Measurements from ENCODE around the gene ITIH4. TPM values are rescaled to one million over a fixed set of nuclear protein-coding genes. Genes with fewer than 3 reads are reported as not detected.
"Not testable (repeated sequence)": the region's sequence is repeated elsewhere in the genome, so short reads cannot be mapped to it uniquely, and the experiment has no call there.

The ITIH4 gene
- total RNA-seq, 2 donors from 2014 or later, result 50.6 to 51.4 TPM

DNA sequence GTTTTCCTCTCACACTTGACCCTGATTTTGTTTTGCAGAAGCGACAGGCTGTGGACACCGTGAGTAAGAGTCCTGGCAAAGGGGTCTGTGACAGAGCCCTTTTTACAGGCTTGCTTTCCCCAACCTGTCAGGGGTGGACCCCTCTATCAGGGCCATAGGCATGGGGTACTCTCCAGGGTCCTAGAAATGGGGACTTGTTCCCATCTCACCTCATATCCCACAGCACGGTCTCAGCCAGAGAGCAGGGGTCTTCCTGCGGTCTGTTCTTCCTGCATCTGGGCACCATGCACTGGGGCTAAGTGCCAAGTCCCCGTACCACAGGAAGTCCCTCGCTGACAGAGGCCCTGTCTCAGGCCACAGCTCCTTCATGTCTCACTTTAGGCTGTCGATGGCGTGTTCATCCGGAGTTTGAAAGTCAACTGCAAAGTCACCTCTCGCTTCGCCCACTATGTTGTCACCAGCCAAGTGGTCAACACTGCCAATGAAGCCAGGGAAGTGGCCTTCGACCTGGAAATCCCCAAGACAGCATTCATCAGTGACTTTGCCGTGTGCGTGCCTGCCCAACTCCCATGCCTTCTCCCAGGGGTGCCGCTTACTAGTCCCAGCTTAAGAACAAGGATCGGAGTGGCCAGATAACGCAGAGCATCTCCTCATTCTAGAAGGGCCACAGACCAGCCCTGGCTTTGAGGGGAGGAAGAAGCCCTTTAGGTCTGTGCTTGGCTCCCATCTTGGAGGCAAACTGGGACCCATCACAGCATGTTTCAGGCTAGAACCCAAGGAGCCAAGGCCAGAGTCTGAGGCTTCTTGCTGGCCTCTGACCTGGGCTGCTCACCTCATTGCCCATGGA lies 52.3 kb downstream of the ITIH4 start:
- Histone ChIP-seq H3K27me3 (replicated peaks; ENCODE audit: insufficient read depth) (no peaks in the 10 kb centered on the region), H3K9me3 (no peaks in the 10 kb centered on the region), H3K36me3 (no peaks in the 10 kb centered on the region), H3K4me1 (ENCODE audit: control insufficient read depth in 1 of 2, low read depth in 2 of 2) (no peaks in the 10 kb centered on the region), H3K4me3 (no peak overlapping the region), H3K27ac (no peak overlapping the region)
- TF ChIP-seq, protein P1, sequence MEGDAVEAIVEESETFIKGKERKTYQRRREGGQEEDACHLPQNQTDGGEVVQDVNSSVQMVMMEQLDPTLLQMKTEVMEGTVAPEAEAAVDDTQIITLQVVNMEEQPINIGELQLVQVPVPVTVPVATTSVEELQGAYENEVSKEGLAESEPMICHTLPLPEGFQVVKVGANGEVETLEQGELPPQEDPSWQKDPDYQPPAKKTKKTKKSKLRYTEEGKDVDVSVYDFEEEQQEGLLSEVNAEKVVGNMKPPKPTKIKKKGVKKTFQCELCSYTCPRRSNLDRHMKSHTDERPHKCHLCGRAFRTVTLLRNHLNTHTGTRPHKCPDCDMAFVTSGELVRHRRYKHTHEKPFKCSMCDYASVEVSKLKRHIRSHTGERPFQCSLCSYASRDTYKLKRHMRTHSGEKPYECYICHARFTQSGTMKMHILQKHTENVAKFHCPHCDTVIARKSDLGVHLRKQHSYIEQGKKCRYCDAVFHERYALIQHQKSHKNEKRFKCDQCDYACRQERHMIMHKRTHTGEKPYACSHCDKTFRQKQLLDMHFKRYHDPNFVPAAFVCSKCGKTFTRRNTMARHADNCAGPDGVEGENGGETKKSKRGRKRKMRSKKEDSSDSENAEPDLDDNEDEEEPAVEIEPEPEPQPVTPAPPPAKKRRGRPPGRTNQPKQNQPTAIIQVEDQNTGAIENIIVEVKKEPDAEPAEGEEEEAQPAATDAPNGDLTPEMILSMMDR (IDR thresholded peaks at IDR 0.05), result no peak
- ATAC-seq (ENCODE audit: insufficient number of reproducible peaks, low FRiP score, low read depth) (no peak), DNase-seq (ENCODE audit: low spot score) (peak; percentile 0)

- H3K9me3 ChIP-seq, result no peaks in the 10 kb centered on the region
- no peak within 1 kb of the TSS for H3K4me3 ChIP-seq
- TF ChIP-seq, protein P1 (IDR thresholded peaks at IDR 0.05), result no peak
- ATAC-seq (ENCODE audit: insufficient number of reproducible peaks, low FRiP score, low read depth) (no peak), DNase-seq (ENCODE audit: low spot score) (no peak)
- no peaks in the 10 kb centered on the region for H3K36me3 ChIP-seq
- no peaks in the 10 kb centered on the region for H3K27me3 ChIP-seq (replicated peaks; ENCODE audit: insufficient read depth)
- no peak within 1 kb of the TSS for H3K27ac ChIP-seq
- no peaks in the 10 kb centered on the region for H3K4me1 ChIP-seq (ENCODE audit: control insufficient read depth in 1 of 2, low read depth in 2 of 2)
Measured at GRCh38 chr3:52777127-52777958, 53.1 kb downstream of the ITIH4 start, which contains the start of gene ITIH1. Gene ITIH1 (plus strand): TSS chr3:52777599. CDS start chr3:52777616, 17 bp downstream.

GRCh38 chr3:52776486-52776885 lies 54.0 kb downstream of the ITIH4 start:
- not testable (repeated sequence) for H3K4me1 ChIP-seq (ENCODE audit: control insufficient read depth in 1 of 2, low read depth in 2 of 2); H3K27ac ChIP-seq; ATAC-seq (ENCODE audit: insufficient number of reproducible peaks, low FRiP score, low read depth); H3K9me3 ChIP-seq; H3K36me3 ChIP-seq; H3K4me3 ChIP-seq; H3K27me3 ChIP-seq (replicated peaks; ENCODE audit: insufficient read depth); DNase-seq (ENCODE audit: low spot score)

GRCh38 chr3:52775877-52776276 lies 54.6 kb downstream of the ITIH4 start:
- DNase-seq (ENCODE audit: low spot score) (no peak), ATAC-seq (ENCODE audit: insufficient number of reproducible peaks, low FRiP score, low read depth) (no peak)
- Histone ChIP-seq H3K9me3 (no peaks in the 10 kb centered on the region), H3K27me3 (replicated peaks; ENCODE audit: insufficient read depth) (no peaks in the 10 kb centered on the region), H3K36me3 (no peaks in the 10 kb centered on the region), H3K27ac (no peak overlapping the region), H3K4me3 (no peak overlapping the region), H3K4me1 (ENCODE audit: control insufficient read depth in 1 of 2, low read depth in 2 of 2) (peaks cover 0 to 6% of the 10 kb centered on the region in 2 donors)
- TF ChIP-seq, protein P1 (IDR thresholded peaks at IDR 0.05), result no peak

- no peak for DNase-seq (ENCODE audit: low spot score)
- Histone ChIP-seq H3K36me3 (no peaks in the 10 kb centered on the region), H3K4me1 (ENCODE audit: control insufficient read depth in 1 of 2, low read depth in 2 of 2) (peaks cover 0 to 6% of the 10 kb centered on the region in 2 donors), H3K4me3 (no peak overlapping the region), H3K9me3 (no peaks in the 10 kb centered on the region), H3K27ac (no peak overlapping the region), H3K27me3 (replicated peaks; ENCODE audit: insufficient read depth) (no peaks in the 10 kb centered on the region)
- TF ChIP-seq, protein P1 (IDR thresholded peaks at IDR 0.05), result no peak
- ATAC-seq (ENCODE audit: insufficient number of reproducible peaks, low FRiP score, low read depth), result no peak
Measured at GRCh38 chr3:52774901-52775864, 55.3 kb downstream of the ITIH4 start.

All from thoracic aorta (tissue), 2 donors.